Suprapubic skin (tissue), 4 donors: ENCODE data around the gene OOEP. TPM values are rescaled to one million over a fixed set of nuclear protein-coding genes. Genes with fewer than 3 reads are reported as not detected.

ENCODE experiments used
- DNase-seq, 2 donors: peaks; one replicate each; pipeline ENCODE4 v3.0.0-alpha.2; 2019; ENCODE audit warnings: low spot score in 2 of 2
- H3K27ac ChIP-seq: fragments of 200-600 bp; sonication (generic); one replicate; pipeline ENCODE4 v1.5.1; 2019
- H3K27me3 ChIP-seq: fragments of 200-600 bp; sonication (generic); one replicate; pipeline ENCODE4 v1.5.1; 2019
- H3K36me3 ChIP-seq: fragments of 200-600 bp; sonication (generic); one replicate; pipeline ENCODE4 v1.5.1; 2019
- H3K4me1 ChIP-seq: fragments of 200-600 bp; sonication (generic); one replicate; pipeline ENCODE4 v1.5.1; 2019
- H3K4me3 ChIP-seq: fragments of 200-600 bp; sonication (generic); one replicate; pipeline ENCODE4 v1.5.1; 2019; ENCODE audit warnings: mild to moderate bottlenecking
- H3K9me3 ChIP-seq: fragments of 200-600 bp; sonication (generic); one replicate; pipeline ENCODE4 v1.5.1; 2019
- EP300 ChIP-seq: sonication (generic); formaldehyde crosslinking; IDR thresholded peaks from one replicate; pipeline ENCODE4 v1.6.1; 2017; ENCODE audit warnings: antibody characterized with exemption
- POLR2A ChIP-seq, 2 donors: fragments of 450-650 bp; IDR thresholded peaks; one replicate each; pipeline ENCODE4 v1.6.1; 2017; ENCODE audit warnings: antibody characterized with exemption in 2 of 2, mild to moderate bottlenecking in 2 of 2, moderate library complexity in 2 of 2
- POLR2AphosphoS5 ChIP-seq, 3 donors: sonication (generic); formaldehyde crosslinking; IDR thresholded peaks; one replicate each; pipeline ENCODE4 v1.6.1; 2017; ENCODE audit warnings: antibody characterized with exemption in 3 of 3
- WGBS: methylation state at CpG from one replicate; pipeline ENCODE4 v1.1.5; 2018; 5-methylcytosine and 5-hydroxymethylcytosine counted together
- total RNA-seq, 4 donors: library from RNA; depleted of rRNA; stranded (reverse); fragments of >200 nt; gene quantifications; one replicate each; pipeline ENCODE4 v1.1.0, GENCODE V29; 2016
- TF ChIP-seq, protein P1 (sequence below), 2 donors: fragments of 200-600 bp in 1 of 2; fragments of 450-650 bp in 1 of 2; sonication (generic) in 1 of 2; IDR thresholded peaks; one replicate each; pipeline ENCODE4 v1.5.1; 2016 to 2019; ENCODE audit warnings: antibody characterized with exemption in 2 of 2, mild to moderate bottlenecking in 1 of 2, moderate library complexity in 1 of 2

OOEP gene
- total RNA-seq, 4 donors from 2014 or later, result 0.87 TPM; not detected in 3

DNA sequence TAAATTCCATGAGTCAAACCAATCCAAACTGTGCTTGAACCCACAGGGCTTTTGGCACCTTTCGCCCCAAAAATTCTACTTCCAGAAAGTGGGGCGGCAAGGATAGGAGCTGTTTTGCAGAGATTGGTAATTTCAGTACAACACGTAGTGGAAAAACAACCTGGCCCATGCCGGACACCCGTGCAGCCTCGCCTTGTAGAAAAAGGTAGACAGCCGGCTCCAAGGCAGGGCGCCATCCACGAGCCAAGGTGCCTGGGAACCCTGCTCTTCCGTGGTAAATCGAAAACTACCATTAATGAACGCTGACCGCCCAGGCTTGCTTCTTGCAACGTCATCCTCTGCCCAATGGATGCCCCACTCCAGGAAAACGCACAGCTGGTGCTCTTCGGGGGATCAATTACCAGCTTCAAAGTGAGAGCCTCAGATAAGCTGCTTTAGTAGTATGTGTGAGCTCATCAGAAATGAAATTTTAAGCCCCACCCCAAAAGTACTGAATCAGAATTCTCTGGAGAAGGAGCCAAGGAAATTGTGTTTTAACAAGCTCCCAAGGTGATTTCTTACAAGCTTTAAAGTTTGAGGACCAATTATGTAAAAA, 1.8 kb downstream of the OOEP start:
- DNase-seq, result no peak
- 57% methylated on average over 16 of the region's 16 CpGs for WGBS
- Histone ChIP-seq H3K9me3 (peaks cover 9% of the 10 kb centered on the region), H3K36me3 (no peaks in the 10 kb centered on the region), H3K27me3 (no peaks in the 10 kb centered on the region), H3K27ac (no peak overlapping the region), H3K4me1 (no peaks in the 10 kb centered on the region), H3K4me3 (no peak overlapping the region)
- TF ChIP-seq EP300 (no peak), POLR2AphosphoS5 (IDR thresholded peaks at IDR 0.05) (no peak)
- TF ChIP-seq, protein P1, sequence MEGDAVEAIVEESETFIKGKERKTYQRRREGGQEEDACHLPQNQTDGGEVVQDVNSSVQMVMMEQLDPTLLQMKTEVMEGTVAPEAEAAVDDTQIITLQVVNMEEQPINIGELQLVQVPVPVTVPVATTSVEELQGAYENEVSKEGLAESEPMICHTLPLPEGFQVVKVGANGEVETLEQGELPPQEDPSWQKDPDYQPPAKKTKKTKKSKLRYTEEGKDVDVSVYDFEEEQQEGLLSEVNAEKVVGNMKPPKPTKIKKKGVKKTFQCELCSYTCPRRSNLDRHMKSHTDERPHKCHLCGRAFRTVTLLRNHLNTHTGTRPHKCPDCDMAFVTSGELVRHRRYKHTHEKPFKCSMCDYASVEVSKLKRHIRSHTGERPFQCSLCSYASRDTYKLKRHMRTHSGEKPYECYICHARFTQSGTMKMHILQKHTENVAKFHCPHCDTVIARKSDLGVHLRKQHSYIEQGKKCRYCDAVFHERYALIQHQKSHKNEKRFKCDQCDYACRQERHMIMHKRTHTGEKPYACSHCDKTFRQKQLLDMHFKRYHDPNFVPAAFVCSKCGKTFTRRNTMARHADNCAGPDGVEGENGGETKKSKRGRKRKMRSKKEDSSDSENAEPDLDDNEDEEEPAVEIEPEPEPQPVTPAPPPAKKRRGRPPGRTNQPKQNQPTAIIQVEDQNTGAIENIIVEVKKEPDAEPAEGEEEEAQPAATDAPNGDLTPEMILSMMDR (IDR thresholded peaks at IDR 0.05), result no peak

DNA sequence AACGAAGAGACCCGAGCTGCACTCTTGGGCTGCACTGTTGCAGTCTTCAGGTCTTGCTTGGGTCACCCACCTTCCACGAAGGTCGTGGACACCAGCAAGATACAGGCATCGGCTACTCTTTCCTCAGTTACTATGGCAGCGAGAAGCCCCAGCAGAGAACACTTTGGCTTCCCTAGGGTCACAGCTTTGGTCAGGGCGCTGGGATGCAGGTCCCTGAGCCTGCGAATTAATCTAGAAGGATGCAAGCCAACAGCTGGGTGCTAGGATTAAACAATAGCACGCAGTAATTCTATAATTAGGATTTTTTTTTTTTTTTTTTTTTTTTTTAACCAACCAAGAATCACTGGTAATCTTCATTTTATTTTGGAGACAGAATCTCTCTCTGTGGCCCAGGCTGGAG, 5.1 kb downstream of the OOEP start:
- Histone ChIP-seq H3K27ac (no peak overlapping the region), H3K36me3 (no peaks in the 10 kb centered on the region), H3K27me3 (no peaks in the 10 kb centered on the region), H3K4me1 (no peaks in the 10 kb centered on the region), H3K9me3 (no peaks in the 10 kb centered on the region), H3K4me3 (no peak overlapping the region)
- no peak for DNase-seq
- WGBS, result 92% methylated on average over 9 of the region's 9 CpGs
- TF ChIP-seq EP300 (no peak), POLR2AphosphoS5 (IDR thresholded peaks at IDR 0.05) (no peak), POLR2A (IDR thresholded peaks at IDR 0.05) (no peak)
- TF ChIP-seq, protein P1 (IDR thresholded peaks at IDR 0.05), result no peak

DNA sequence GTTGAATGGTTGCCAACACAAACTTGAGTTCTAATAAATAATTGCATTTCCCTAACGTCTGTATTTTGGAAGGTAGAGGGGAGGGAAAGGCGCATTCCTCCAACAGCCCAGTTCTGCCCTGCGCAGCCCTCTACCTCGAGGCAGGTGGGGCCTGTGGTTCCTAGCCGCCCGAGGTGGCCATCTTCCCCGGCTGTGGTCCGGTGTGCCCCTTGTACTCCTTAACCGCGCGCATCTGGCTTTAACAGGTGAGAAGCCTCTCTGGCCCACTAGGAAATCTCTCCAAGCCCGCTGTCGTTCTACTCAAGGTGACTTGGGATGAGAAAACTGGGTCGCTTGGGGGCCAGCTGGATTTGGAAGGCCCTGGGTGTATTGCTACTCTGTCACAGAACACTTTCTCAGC, 5.6 kb downstream of the OOEP start:
- Histone ChIP-seq H3K27ac (no peak overlapping the region), H3K27me3 (no peaks in the 10 kb centered on the region), H3K36me3 (no peaks in the 10 kb centered on the region), H3K9me3 (no peaks in the 10 kb centered on the region), H3K4me1 (no peaks in the 10 kb centered on the region), H3K4me3 (no peak overlapping the region)
- no peak for TF ChIP-seq POLR2A (IDR thresholded peaks at IDR 0.05)
- TF ChIP-seq POLR2AphosphoS5 (IDR thresholded peaks at IDR 0.05), result no peak
- no peak for TF ChIP-seq EP300
- TF ChIP-seq, protein P1 (IDR thresholded peaks at IDR 0.05), result no peak
- 92% methylated on average over 14 of the region's 14 CpGs for WGBS
- no peak for DNase-seq

DNA sequence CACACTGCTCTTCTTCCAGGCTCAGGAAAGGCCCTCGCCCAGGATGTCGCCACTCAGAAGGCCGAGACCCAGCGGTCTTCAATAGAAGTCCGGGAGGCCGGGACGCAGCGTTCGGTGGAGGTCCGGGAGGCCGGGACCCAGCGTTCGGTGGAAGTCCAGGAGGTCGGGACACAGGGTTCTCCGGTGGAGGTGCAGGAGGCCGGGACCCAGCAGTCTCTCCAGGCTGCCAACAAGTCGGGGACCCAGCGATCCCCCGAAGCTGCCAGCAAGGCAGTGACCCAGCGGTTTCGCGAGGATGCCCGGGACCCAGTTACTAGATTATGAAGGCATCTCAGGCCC, 6.2 kb downstream of the OOEP start:
- no peak overlapping the region for H3K27ac ChIP-seq
- H3K4me1 ChIP-seq, result no peaks in the 10 kb centered on the region
- no peak overlapping the region for H3K4me3 ChIP-seq
- 97% methylated on average over 22 of the region's 23 CpGs for WGBS
- H3K9me3 ChIP-seq, result no peaks in the 10 kb centered on the region
- H3K36me3 ChIP-seq, result no peaks in the 10 kb centered on the region
- H3K27me3 ChIP-seq, result no peaks in the 10 kb centered on the region
- TF ChIP-seq POLR2AphosphoS5 (IDR thresholded peaks at IDR 0.05) (no peak), POLR2A (IDR thresholded peaks at IDR 0.05) (no peak), EP300 (no peak)
- TF ChIP-seq, protein P1 (IDR thresholded peaks at IDR 0.05), result no peak
- DNase-seq, result no peak

DNA sequence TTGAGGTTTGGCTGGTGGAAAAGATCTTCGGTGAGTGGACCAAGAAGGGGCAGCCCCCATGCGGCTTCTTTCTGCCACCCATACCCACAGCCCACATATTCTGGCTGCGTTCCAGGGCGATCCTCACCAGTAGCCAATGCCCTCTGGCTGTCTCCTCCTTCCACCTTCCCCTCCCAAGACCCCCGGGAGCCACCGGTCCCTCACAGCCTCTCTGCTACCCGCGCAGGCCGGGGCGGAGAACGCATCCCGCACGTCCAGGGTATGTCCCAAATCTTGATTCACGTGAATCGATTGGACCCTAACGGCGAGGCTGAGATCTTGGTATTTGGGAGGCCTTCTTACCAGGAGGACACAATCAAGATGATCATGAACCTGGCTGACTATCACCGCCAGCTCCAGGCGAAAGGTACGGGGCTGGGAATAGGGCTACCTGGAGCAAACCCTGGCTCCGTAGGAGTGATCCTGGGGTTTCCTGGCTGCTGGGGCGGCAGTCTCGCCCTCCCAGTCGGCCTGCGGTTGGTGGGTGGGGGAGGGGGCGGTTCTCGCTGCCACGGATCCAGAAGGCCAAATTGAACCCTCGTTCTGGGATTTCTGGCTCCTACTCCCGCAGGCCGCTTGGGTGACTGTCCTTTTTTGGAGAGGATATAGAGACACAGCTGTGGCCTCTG, 6.7 kb downstream of the OOEP start:
- Histone ChIP-seq H3K27ac (no peak overlapping the region), H3K36me3 (no peaks in the 10 kb centered on the region), H3K4me3 (no peak overlapping the region), H3K4me1 (no peaks in the 10 kb centered on the region), H3K27me3 (no peaks in the 10 kb centered on the region), H3K9me3 (no peaks in the 10 kb centered on the region)
- no peak for DNase-seq
- TF ChIP-seq POLR2A (IDR thresholded peaks at IDR 0.05) (no peak), POLR2AphosphoS5 (IDR thresholded peaks at IDR 0.05) (no peak), EP300 (no peak)
- TF ChIP-seq, protein P1 (IDR thresholded peaks at IDR 0.05), result no peak
- 96% methylated on average over 16 of the region's 31 CpGs for WGBS
